Myocyte (in vitro differentiated cells): ENCODE results near the gene CACNA2D4. TPM values are rescaled to one million over a fixed set of nuclear protein-coding genes. Genes with fewer than 3 reads are reported as not detected.
"Not testable (repeated sequence)": the region's sequence is repeated elsewhere in the genome, so short reads cannot be mapped to it uniquely, and the experiment has no call there.

Experiments
- DNase-seq: peaks from one replicate; pipeline ENCODE4 v3.0.0-alpha.2; 2012; ENCODE audit warnings: low read depth
- polyA plus RNA-seq: library from polyadenylated mRNA; unstranded; fragments of >200 nt; gene quantifications from one replicate; pipeline ENCODE4 v1.2.1, GENCODE V29; 2012; ENCODE audit warnings: missing spikeins
- total RNA-seq: library from RNA; depleted of rRNA; stranded (reverse); fragments of >200 nt; gene quantifications from 2 replicates; pipeline ENCODE4 v1.2.3, GENCODE V29; 2014

Gene CACNA2D4
- 0.03 and 0.73 TPM in 2 replicates for total RNA-seq
- 0.11 TPM for polyA plus RNA-seq

GRCh38 chr12:1918081-1918883 is at the start of gene CACNA2D4:
CACNA2D4 (minus strand) TSS chr12:1918652; CDS start chr12:1918473, 179 bp downstream.
- peak; percentile 57 for DNase-seq

GRCh38 chr12:1966561-1967226 is 48.2 kb upstream of the CACNA2D4 start:
- DNase-seq = no peak

- DNase-seq = no peak
Measured at GRCh38 chr12:1965916-1966315, 47.5 kb upstream of the CACNA2D4 start.

GRCh38 chr12:1962051-1963020 is 43.9 kb upstream of the CACNA2D4 start:
- no peak for DNase-seq

GRCh38 chr12:1956716-1957115 is 38.3 kb upstream of the CACNA2D4 start:
- DNase-seq = no peak

- no peak for DNase-seq
Measured at GRCh38 chr12:1949771-1950470, 31.5 kb upstream of the CACNA2D4 start.

GRCh38 chr12:1948883-1949282 is 30.4 kb upstream of the CACNA2D4 start:
- no peak for DNase-seq

GRCh38 chr12:1947081-1947480 is 28.6 kb upstream of the CACNA2D4 start:
- peak; percentile 22 for DNase-seq

GRCh38 chr12:1946296-1946695 is 27.8 kb upstream of the CACNA2D4 start:
- peak; percentile 31 for DNase-seq

GRCh38 chr12:1945502-1945901 is 27.1 kb upstream of the CACNA2D4 start:
- DNase-seq = not testable (repeated sequence)

- peak; percentile 82 for DNase-seq
Measured at GRCh38 chr12:1939801-1940607, 21.6 kb upstream of the CACNA2D4 start.

GRCh38 chr12:1939331-1939730 is 20.9 kb upstream of the CACNA2D4 start:
- DNase-seq = no peak

- DNase-seq = no peak
Measured at GRCh38 chr12:1937481-1938224, 19.2 kb upstream of the CACNA2D4 start.

GRCh38 chr12:1936406-1937320 is 18.2 kb upstream of the CACNA2D4 start:
- DNase-seq = peak; percentile 90

GRCh38 chr12:1935700-1936378 is 17.4 kb upstream of the CACNA2D4 start:
- DNase-seq = no peak

- DNase-seq = no peak
Measured at GRCh38 chr12:1935242-1935641, 16.8 kb upstream of the CACNA2D4 start.

GRCh38 chr12:1934831-1935230 is 16.4 kb upstream of the CACNA2D4 start:
- no peak for DNase-seq
